H9 (cell line): Measurements from ENCODE around the gene TFPI. TPM values are rescaled to one million over a fixed set of nuclear protein-coding genes. Genes with fewer than 3 reads are reported as not detected.

ENCODE experiments used
- DNase-seq: peaks from one replicate; pipeline ENCODE4 v3.0.0-alpha.2; 2017
- H2AFZ ChIP-seq: one replicate; pipeline ENCODE4 v1.6.1; 2013; ENCODE audit warnings: mild to moderate bottlenecking, low read length, control low read depth, moderate library complexity
- H2AK5ac ChIP-seq: 2 replicates; pipeline ENCODE4 v1.6.1; 2013; ENCODE audit warnings: low read length, control low read depth, mixed read lengths; ENCODE audit not compliant: insufficient read length
- H2BK120ac ChIP-seq: one replicate; pipeline ENCODE4 v1.6.1; 2013; ENCODE audit warnings: low read depth, mild to moderate bottlenecking, low read length, control low read depth, inconsistent platforms; ENCODE audit not compliant: poor library complexity, severe bottlenecking
- H2BK12ac ChIP-seq: 2 replicates; pipeline ENCODE4 v1.6.1; 2013; ENCODE audit warnings: low read length, control low read depth, mixed read lengths, low read depth; ENCODE audit not compliant: insufficient read length
- H2BK15ac ChIP-seq: 2 replicates; pipeline ENCODE4 v1.6.1; 2013; ENCODE audit warnings: low read depth, low read length, control low read depth
- H2BK20ac ChIP-seq: one replicate; pipeline ENCODE4 v1.6.1; 2013; ENCODE audit warnings: low read depth, mild to moderate bottlenecking, low read length, control low read depth, inconsistent platforms; ENCODE audit not compliant: poor library complexity, severe bottlenecking
- H2BK5ac ChIP-seq: 2 replicates; pipeline ENCODE4 v1.6.1; 2013; ENCODE audit warnings: low read length, control low read depth, mixed read lengths; ENCODE audit not compliant: insufficient read length
- H3K14ac ChIP-seq: 2 replicates; pipeline ENCODE4 v1.6.1; 2013; ENCODE audit warnings: low read length, control low read depth; ENCODE audit not compliant: insufficient read depth
- H3K18ac ChIP-seq: 2 replicates; pipeline ENCODE4 v1.6.1; 2013; ENCODE audit warnings: low read depth, mild to moderate bottlenecking, mixed read lengths, low read length, control low read depth; ENCODE audit not compliant: insufficient read length
- H3K23ac ChIP-seq: 2 replicates; pipeline ENCODE4 v1.6.1; 2013; ENCODE audit warnings: low read length, control low read depth, mixed read lengths, low read depth; ENCODE audit not compliant: insufficient read length
- H3K23me2 ChIP-seq: 2 replicates; pipeline ENCODE4 v1.6.1; 2013; ENCODE audit warnings: low read depth, mild to moderate bottlenecking, mixed read lengths, low read length, control low read depth; ENCODE audit not compliant: insufficient read length, poor library complexity, severe bottlenecking
- H3K27ac ChIP-seq: 2 replicates; pipeline ENCODE4 v1.5.1; 2013; ENCODE audit warnings: low read length, control low read depth, mixed read lengths, low read depth; ENCODE audit not compliant: insufficient read length
- H3K27me3 ChIP-seq: 2 replicates; pipeline ENCODE4 v1.6.1; 2013; ENCODE audit warnings: low read length, control low read depth, inconsistent platforms; ENCODE audit not compliant: insufficient read depth
- H3K4ac ChIP-seq: 2 replicates; pipeline ENCODE4 v1.6.1; 2013; ENCODE audit warnings: low read depth, mild to moderate bottlenecking, control low read depth, inconsistent platforms, low read length, moderate library complexity
- H3K4me1 ChIP-seq: 2 replicates; pipeline ENCODE4 v1.6.1; 2013; ENCODE audit warnings: low read length, control low read depth, inconsistent platforms; ENCODE audit not compliant: insufficient read depth
- H3K4me2 ChIP-seq: 2 replicates; pipeline ENCODE4 v1.6.1; 2013; ENCODE audit warnings: low read length, control low read depth, mixed read lengths; ENCODE audit not compliant: insufficient read length, insufficient read depth
- H3K56ac ChIP-seq: 2 replicates; pipeline ENCODE4 v1.6.1; 2013; ENCODE audit warnings: low read depth, mild to moderate bottlenecking, mixed read lengths, low read length, control low read depth; ENCODE audit not compliant: insufficient read length
- H3K79me1 ChIP-seq: 2 replicates; pipeline ENCODE4 v1.6.1; 2013; ENCODE audit warnings: low read depth, mild to moderate bottlenecking, moderate library complexity, low read length, control low read depth, inconsistent platforms; ENCODE audit not compliant: insufficient read depth, poor library complexity, severe bottlenecking
- H3K79me2 ChIP-seq: 2 replicates; pipeline ENCODE4 v1.6.1; 2013; ENCODE audit warnings: low read length, control low read depth, inconsistent platforms; ENCODE audit not compliant: insufficient read depth
- H3K9ac ChIP-seq: 2 replicates; pipeline ENCODE4 v1.6.1; 2013; ENCODE audit warnings: low read length, control low read depth, mixed read lengths; ENCODE audit not compliant: insufficient read length; ENCODE audit errors: extremely low read depth
- H3K9me3 ChIP-seq: one replicate; pipeline ENCODE4 v1.6.1; 2013; ENCODE audit warnings: low read depth, low read length, inconsistent platforms; ENCODE audit not compliant: control insufficient read depth
- H3T11ph ChIP-seq: one replicate; pipeline ENCODE4 v1.6.1; 2013; ENCODE audit warnings: mild to moderate bottlenecking, low read length, control low read depth, inconsistent platforms
- H4K20me1 ChIP-seq: one replicate; pipeline ENCODE4 v1.6.1; 2013; ENCODE audit not compliant: control insufficient read depth, insufficient read length, insufficient read depth
- H4K5ac ChIP-seq: 2 replicates; pipeline ENCODE4 v1.6.1; 2013; ENCODE audit warnings: low read depth, mild to moderate bottlenecking, mixed read lengths, low read length, control low read depth; ENCODE audit not compliant: insufficient read length
- H4K8ac ChIP-seq: replicated peaks from 2 replicates; pipeline ENCODE4 v1.6.1; 2013; ENCODE audit warnings: low read length, control low read depth, mixed read lengths, low read depth; ENCODE audit not compliant: insufficient read length
- H4K91ac ChIP-seq: 2 replicates; pipeline ENCODE4 v1.6.1; 2013; ENCODE audit warnings: low read depth, mild to moderate bottlenecking, moderate library complexity, mixed read lengths, low read length, control low read depth; ENCODE audit not compliant: insufficient read length
- H3K27ac Mint-ChIP-seq, 3 experiments: 2 replicates in 2 of 3; 3 replicates in 1 of 3; pipeline ENCODE4 v1.8.0; 2020 to 2021; ENCODE audit warnings: mixed read lengths in 3 of 3, mild to moderate bottlenecking in 1 of 3, moderate library complexity in 1 of 3
- H3K27me3 Mint-ChIP-seq: 2 replicates; pipeline ENCODE4 v1.8.0; 2021; ENCODE audit warnings: low read depth, mild to moderate bottlenecking, moderate library complexity, mixed read lengths
- H3K36me3 Mint-ChIP-seq, 3 experiments: 2 replicates in 2 of 3; 3 replicates in 1 of 3; pipeline ENCODE4 v1.8.0; 2020 to 2021; ENCODE audit warnings: low read depth in 3 of 3, mixed read lengths in 3 of 3; ENCODE audit not compliant: insufficient read depth in 1 of 3
- H3K4me1 Mint-ChIP-seq, 2 experiments: 2 replicates each; pipeline ENCODE4 v1.8.0; 2020; ENCODE audit warnings: mixed read lengths in 2 of 2
- H3K4me3 Mint-ChIP-seq, 2 experiments: 2 replicates in 1 of 2; 3 replicates in 1 of 2; pipeline ENCODE4 v1.8.0; 2020 to 2021; ENCODE audit warnings: mild to moderate bottlenecking in 2 of 2, mixed read lengths in 2 of 2, moderate library complexity in 1 of 2
- H3K9me3 Mint-ChIP-seq, 2 experiments: 2 replicates in 1 of 2; 3 replicates in 1 of 2; pipeline ENCODE4 v1.8.0; 2020; ENCODE audit warnings: mild to moderate bottlenecking in 2 of 2, mixed read lengths in 2 of 2, moderate library complexity in 1 of 2
- WGBS: extraction: QIAGEN DNeasy Blood & Tissue Kit; methylation state at CpG from one replicate; pipeline ENCODE4 v1.1.7; 2013; ENCODE audit warnings: missing lambda C conversion rate, low lambda C conversion rate, mixed read lengths; ENCODE audit not compliant: insufficient read length; ENCODE audit errors: extremely low coverage; 5-methylcytosine and 5-hydroxymethylcytosine counted together
- total RNA-seq: library from RNA; stranded (reverse); gene quantifications from 2 replicates; pipeline ENCODE4 v1.2.1, GENCODE V29; 2021
- TF ChIP-seq, protein P1 (sequence below): fragments of 200-600 bp; sonication (generic); conservative IDR thresholded peaks from 3 replicates; pipeline ENCODE4 v1.8.0; 2021; ENCODE audit warnings: antibody characterized with exemption, mild to moderate bottlenecking

The TFPI gene
- total RNA-seq, 1 experiment from 2014 or later, result 5.8 TPM

DNA sequence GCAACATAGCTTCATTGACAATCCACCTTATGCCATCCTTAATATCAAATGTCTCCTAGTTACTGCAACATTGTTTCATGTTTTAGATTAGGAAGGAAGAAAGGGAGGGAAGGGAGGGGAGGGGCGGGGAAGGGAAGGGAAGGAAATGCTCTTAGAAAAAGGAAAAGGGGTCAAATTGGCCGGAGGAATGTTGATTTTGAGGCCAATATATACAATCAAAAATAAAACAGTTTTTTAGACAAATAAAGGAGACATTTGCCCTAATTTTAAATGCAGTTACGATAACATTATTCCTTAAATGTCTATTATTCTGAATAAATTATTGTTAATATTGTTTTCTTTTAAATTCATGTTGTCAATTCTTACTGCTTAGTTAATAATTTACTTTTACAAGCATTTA, 72.7 kb downstream of the TFPI start:
- no peak overlapping the region for H2BK15ac ChIP-seq
- no peaks in the 10 kb centered on the region for H3K36me3 Mint-ChIP-seq
- TF ChIP-seq, protein P1, sequence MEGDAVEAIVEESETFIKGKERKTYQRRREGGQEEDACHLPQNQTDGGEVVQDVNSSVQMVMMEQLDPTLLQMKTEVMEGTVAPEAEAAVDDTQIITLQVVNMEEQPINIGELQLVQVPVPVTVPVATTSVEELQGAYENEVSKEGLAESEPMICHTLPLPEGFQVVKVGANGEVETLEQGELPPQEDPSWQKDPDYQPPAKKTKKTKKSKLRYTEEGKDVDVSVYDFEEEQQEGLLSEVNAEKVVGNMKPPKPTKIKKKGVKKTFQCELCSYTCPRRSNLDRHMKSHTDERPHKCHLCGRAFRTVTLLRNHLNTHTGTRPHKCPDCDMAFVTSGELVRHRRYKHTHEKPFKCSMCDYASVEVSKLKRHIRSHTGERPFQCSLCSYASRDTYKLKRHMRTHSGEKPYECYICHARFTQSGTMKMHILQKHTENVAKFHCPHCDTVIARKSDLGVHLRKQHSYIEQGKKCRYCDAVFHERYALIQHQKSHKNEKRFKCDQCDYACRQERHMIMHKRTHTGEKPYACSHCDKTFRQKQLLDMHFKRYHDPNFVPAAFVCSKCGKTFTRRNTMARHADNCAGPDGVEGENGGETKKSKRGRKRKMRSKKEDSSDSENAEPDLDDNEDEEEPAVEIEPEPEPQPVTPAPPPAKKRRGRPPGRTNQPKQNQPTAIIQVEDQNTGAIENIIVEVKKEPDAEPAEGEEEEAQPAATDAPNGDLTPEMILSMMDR, result no peak

More for the DNA sequence above, 72.7 kb downstream of the TFPI start:
- Histone ChIP-seq H4K8ac (no peak overlapping the region), H3K4ac (no peak overlapping the region), H3K9ac (no peak overlapping the region), H2BK5ac (no peak overlapping the region), H3K23me2 (no peaks in the 10 kb centered on the region), H2BK20ac (no peak overlapping the region), H3K27me3 (no peaks in the 10 kb centered on the region), H3K27ac (no peak overlapping the region), H4K5ac (no peak overlapping the region), H2BK12ac (no peak overlapping the region), H4K20me1 (no peaks in the 10 kb centered on the region), H3K79me2 (no peaks in the 10 kb centered on the region), H2AK5ac (no peak overlapping the region), H4K91ac (no peak overlapping the region), H3K14ac (no peak overlapping the region), H3K79me1 (no peaks in the 10 kb centered on the region), H2BK120ac (no peak overlapping the region), H3K23ac (no peak overlapping the region), H3K4me1 (no peaks in the 10 kb centered on the region), H3K9me3 (no peaks in the 10 kb centered on the region), H3K4me2 (no peak overlapping the region), H3K18ac (no peak overlapping the region), H2AFZ (no peak overlapping the region), H3T11ph (no peak overlapping the region), H3K56ac (no peak overlapping the region)
- Mint-ChIP-seq H3K4me3 (no peak overlapping the region), H3K9me3 (no peaks in the 10 kb centered on the region), H3K27ac (no peak overlapping the region), H3K27me3 (no peaks in the 10 kb centered on the region), H3K4me1 (no peaks in the 10 kb centered on the region)
- WGBS, result no CpG with 5 or more reads among the region's 3 CpGs
- DNase-seq, result no peak
